Mesothelial cell of epicardium (in vitro differentiated cells): ENCODE measurements around the gene SUSD4. TPM values are rescaled to one million over a fixed set of nuclear protein-coding genes. Genes with fewer than 3 reads are reported as not detected.

ENCODE experiments used
- DNase-seq, 2 experiments: peaks; one replicate each; pipeline ENCODE4 v3.0.0; 2021; ENCODE audit warnings: low spot score in 2 of 2; ENCODE audit not compliant: unreplicated experiment in 2 of 2
- H3K27ac Mint-ChIP-seq: 2 replicates; pipeline ENCODE4 v1.8.0; 2021; ENCODE audit warnings: mixed read lengths
- H3K27me3 Mint-ChIP-seq: 2 replicates; pipeline ENCODE4 v1.8.0; 2021; ENCODE audit warnings: low read depth, mixed read lengths
- H3K36me3 Mint-ChIP-seq: 2 replicates; pipeline ENCODE4 v1.8.0; 2021; ENCODE audit warnings: mixed read lengths
- H3K4me1 Mint-ChIP-seq: 2 replicates; pipeline ENCODE4 v1.8.0; 2021; ENCODE audit warnings: mixed read lengths
- H3K4me3 Mint-ChIP-seq: 2 replicates; pipeline ENCODE4 v1.8.0; 2021; ENCODE audit warnings: mild to moderate bottlenecking, moderate library complexity, mixed read lengths
- H3K9me3 Mint-ChIP-seq: 2 replicates; pipeline ENCODE4 v1.8.0; 2021; ENCODE audit warnings: mixed read lengths
- CTCF ChIP-seq: fragments of 200-600 bp; sonication (generic); IDR thresholded peaks from one replicate; pipeline ENCODE4 v1.5.0; 2021; ENCODE audit warnings: antibody characterized with exemption; ENCODE audit not compliant: unreplicated experiment
- total RNA-seq: library from RNA; stranded (reverse); gene quantifications from 3 replicates; pipeline ENCODE4 v1.2.1, GENCODE V29; 2021

Gene SUSD4
- total RNA-seq, 1 donor from 2014 or later, result 0.40 TPM

GRCh38 chr1:223312705-223313414 lies 51.1 kb downstream of the SUSD4 start:
- Mint-ChIP-seq H3K27ac (no peak overlapping the region), H3K4me1 (no peaks in the 10 kb centered on the region), H3K27me3 (peaks cover 10% of the 10 kb centered on the region), H3K9me3 (peaks cover 3% of the 10 kb centered on the region), H3K36me3 (no peaks in the 10 kb centered on the region), H3K4me3 (no peak overlapping the region)
- no peak for DNase-seq
- no peak for TF ChIP-seq CTCF

GRCh38 chr1:223312273-223312672 lies 51.7 kb downstream of the SUSD4 start:
- peaks cover 14% of the 10 kb centered on the region for H3K27me3 Mint-ChIP-seq
- no peaks in the 10 kb centered on the region for H3K4me1 Mint-ChIP-seq
- H3K9me3 Mint-ChIP-seq, result peaks cover 3% of the 10 kb centered on the region
- no peak overlapping the region for H3K4me3 Mint-ChIP-seq
- H3K27ac Mint-ChIP-seq, result no peak overlapping the region
- no peaks in the 10 kb centered on the region for H3K36me3 Mint-ChIP-seq
- TF ChIP-seq CTCF, result no peak
- no peak for DNase-seq

- Mint-ChIP-seq H3K27me3 (peaks cover 16% of the 10 kb centered on the region), H3K9me3 (peaks cover 3% of the 10 kb centered on the region), H3K36me3 (no peaks in the 10 kb centered on the region), H3K27ac (no peak overlapping the region), H3K4me1 (no peaks in the 10 kb centered on the region), H3K4me3 (no peak overlapping the region)
- TF ChIP-seq CTCF, result no peak
- no peak for DNase-seq
Measured at GRCh38 chr1:223311826-223312225, 52.1 kb downstream of the SUSD4 start.

GRCh38 chr1:223308136-223308535 lies 55.8 kb downstream of the SUSD4 start:
- Mint-ChIP-seq H3K27ac (no peak overlapping the region), H3K9me3 (peaks cover 6% of the 10 kb centered on the region), H3K4me3 (no peak overlapping the region), H3K27me3 (peaks cover 14% of the 10 kb centered on the region), H3K4me1 (no peaks in the 10 kb centered on the region), H3K36me3 (no peaks in the 10 kb centered on the region)
- no peak for TF ChIP-seq CTCF
- DNase-seq, result no peak

GRCh38 chr1:223307544-223307943 lies 56.4 kb downstream of the SUSD4 start:
- Mint-ChIP-seq H3K27me3 (peaks cover 14% of the 10 kb centered on the region), H3K27ac (no peak overlapping the region), H3K4me3 (no peak overlapping the region), H3K9me3 (peaks cover 7% of the 10 kb centered on the region), H3K4me1 (no peaks in the 10 kb centered on the region), H3K36me3 (no peaks in the 10 kb centered on the region)
- no peak for TF ChIP-seq CTCF
- no peak for DNase-seq
